Astrocyte of the spinal cord (primary cell): ENCODE results near the gene UBE3D.
A peak's percentile ranks its signal among the peaks of the same experiment; 100 is the strongest.

Experiments used
- DNase-seq: peaks from one replicate; pipeline ENCODE4 v3.0.0; 2011; ENCODE audit warnings: low read depth, low spot score
- H3K4me3 ChIP-seq: 2 replicates; pipeline ENCODE4 v1.5.1; 2011; ENCODE audit warnings: low read depth, mild to moderate bottlenecking, low read length, moderate library complexity
- CTCF ChIP-seq: IDR thresholded peaks from 2 replicates; pipeline ENCODE4 v1.5.1; 2012; ENCODE audit warnings: low read depth, mild to moderate bottlenecking, low read length, inconsistent platforms
- in situ Hi-C: cut with HindIII; loops from 2 replicates; pipeline ENCODE4 v1.10.0; 2017; ENCODE audit warnings: low sequenced_read_pairs

The UBE3D gene

GRCh38 chr6:82984720-82985119, 80.9 kb downstream of the UBE3D start:
- no peak overlapping the region for H3K4me3 ChIP-seq
- no peak for TF ChIP-seq CTCF
- no peak for DNase-seq
- in situ Hi-C loops, result no loop called here

DNA sequence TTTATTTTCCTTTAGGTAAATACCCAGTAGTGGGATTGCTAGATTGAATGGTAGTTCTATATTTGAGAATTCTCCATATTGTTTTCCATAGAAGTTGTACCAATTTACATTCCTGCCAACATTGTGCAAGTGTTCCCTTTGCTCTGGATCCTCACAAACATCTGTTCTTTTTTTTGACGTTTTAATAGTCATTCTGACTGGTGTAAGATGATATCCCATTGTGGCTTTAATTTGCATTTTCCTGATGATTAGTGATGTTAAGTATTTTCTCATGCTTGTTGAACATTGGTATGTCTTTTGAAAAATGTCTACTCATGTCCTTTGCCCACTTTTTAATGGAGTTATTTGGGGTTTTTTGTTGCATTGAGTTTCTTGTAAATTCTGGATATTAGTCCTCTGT, 85.6 kb downstream of the UBE3D start:
- DNase-seq, result peak; percentile 64
- H3K4me3 ChIP-seq, result no peak overlapping the region
- in situ Hi-C loops, result no loop called here
- TF ChIP-seq CTCF, result no peak

DNA sequence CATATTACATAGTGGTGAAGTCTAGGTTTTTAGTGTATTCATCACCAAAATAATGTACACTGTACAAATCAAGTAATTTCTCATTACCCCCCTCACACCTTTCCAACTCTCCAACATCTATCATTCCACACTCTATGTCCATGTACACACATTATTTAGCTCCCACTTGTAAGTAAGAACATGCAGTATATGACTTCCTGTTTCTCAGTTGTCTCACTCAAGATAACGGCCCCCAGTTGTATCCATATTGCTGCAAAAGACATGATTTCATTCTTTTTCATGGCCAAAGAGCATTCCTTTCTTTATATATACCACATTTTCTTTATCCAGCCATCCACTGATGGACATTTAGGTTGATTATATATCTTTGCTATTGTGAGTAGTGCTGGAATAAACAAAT, 86.0 kb downstream of the UBE3D start:
- no peak for TF ChIP-seq CTCF
- no peak for DNase-seq
- no peak overlapping the region for H3K4me3 ChIP-seq
- in situ Hi-C loops, result no loop called here

GRCh38 chr6:82978362-82978945, 87.2 kb downstream of the UBE3D start:
- no peak overlapping the region for H3K4me3 ChIP-seq
- in situ Hi-C loops, result no loop called here
- TF ChIP-seq CTCF, result no peak
- DNase-seq, result no peak

DNA sequence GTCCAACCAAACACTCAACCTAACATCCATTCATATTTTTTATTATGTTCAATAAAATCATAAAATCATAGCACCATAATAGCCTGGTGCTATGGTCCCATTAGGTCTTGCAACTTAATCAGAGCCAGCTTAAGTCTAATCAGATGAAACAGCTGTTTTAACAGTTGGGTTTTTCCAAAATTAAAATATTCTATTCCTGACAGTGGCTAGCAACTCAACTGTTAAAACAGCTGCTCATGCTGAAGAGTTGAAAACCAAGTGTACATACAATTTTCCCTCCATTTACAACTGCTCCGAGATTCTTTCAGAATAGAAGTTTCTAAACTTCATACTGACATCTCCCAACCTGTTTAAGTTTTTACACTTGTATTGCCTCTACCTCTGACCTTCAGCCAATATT, 89.5 kb downstream of the UBE3D start:
- in situ Hi-C loops, result no loop called here
- no peak overlapping the region for H3K4me3 ChIP-seq
- no peak for TF ChIP-seq CTCF
- DNase-seq, result no peak

- in situ Hi-C loops, result no loop called here
- no peak for DNase-seq
- H3K4me3 ChIP-seq, result no peak overlapping the region
- no peak for TF ChIP-seq CTCF
Observed at GRCh38 chr6:82971877-82972460, 93.7 kb downstream of the UBE3D start.
